Activated CD8-positive, alpha-beta memory T cell treated with anti-CD3 and anti-CD28 coated beads, Interleukin-2, amount 50 U/mL, for 1 hour (primary cell): ENCODE data around the gene M6PR.

Experiments
- DNase-seq: peaks from one replicate; pipeline ENCODE4 v3.0.0-alpha.2; 2020; ENCODE audit errors: extremely low read depth

The M6PR gene

GRCh38 chr12:8949342-8950220, at the start of gene M6PR:
M6PR (minus strand) TSS chr12:8949645; CDS start chr12:8946404, 3,241 bp downstream.
- peak; percentile 69 for DNase-seq

- DNase-seq: no peak
These were observed 47.4 kb upstream of the M6PR start for GRCh38 chr12:8996682-8997405.

GRCh38 chr12:8995021-8995775, 45.8 kb upstream of the M6PR start:
- DNase-seq: no peak

GRCh38 chr12:8993827-8994226, 44.4 kb upstream of the M6PR start:
- no peak for DNase-seq

GRCh38 chr12:8991371-8992345, 42.2 kb upstream of the M6PR start:
- no peak for DNase-seq

- no peak for DNase-seq
These were observed 40.0 kb upstream of the M6PR start, which contains the start of gene KLRG1 for GRCh38 chr12:8989413-8989812. KLRG1 (plus strand) TSS chr12:8989546; CDS start chr12:8989636, 90 bp downstream.

GRCh38 chr12:8987685-8988084, 38.2 kb upstream of the M6PR start:
- no peak for DNase-seq

GRCh38 chr12:8987163-8987562, 37.7 kb upstream of the M6PR start:
- no peak for DNase-seq

- DNase-seq: no peak
These were observed 35.8 kb upstream of the M6PR start for GRCh38 chr12:8985213-8985754.

- no peak for DNase-seq
These were observed 30.7 kb upstream of the M6PR start for GRCh38 chr12:8980137-8980536.

- no peak for DNase-seq
These were observed 21.0 kb upstream of the M6PR start for GRCh38 chr12:8970432-8970831.

- DNase-seq: no peak
These were observed 20.5 kb upstream of the M6PR start for GRCh38 chr12:8969861-8970411.

GRCh38 chr12:8968761-8969160, 19.3 kb upstream of the M6PR start:
- no peak for DNase-seq

GRCh38 chr12:8960176-8960575, 10.7 kb upstream of the M6PR start:
- DNase-seq: no peak

GRCh38 chr12:8958066-8958465, 8.6 kb upstream of the M6PR start:
- DNase-seq: no peak

GRCh38 chr12:8957561-8957960, 8.1 kb upstream of the M6PR start:
- no peak for DNase-seq

GRCh38 chr12:8956772-8957171, 7.3 kb upstream of the M6PR start:
- no peak for DNase-seq

GRCh38 chr12:8956073-8956472, 6.6 kb upstream of the M6PR start:
- no peak for DNase-seq

- no peak for DNase-seq
These were observed 4.4 kb upstream of the M6PR start for GRCh38 chr12:8953773-8954402.

- DNase-seq: no peak
These were observed 2.3 kb upstream of the M6PR start for GRCh38 chr12:8951744-8952143.
